GM12878 (cell line): ENCODE measurements around the gene DUSP14.

Source experiments
- ATF3 ChIP-seq: IDR thresholded peaks from 2 replicates; pipeline ENCODE4 v1.6.1; 2011; ENCODE audit warnings: low read depth, mild to moderate bottlenecking, low read length, moderate library complexity, borderline replicate concordance; ENCODE audit errors: extremely low read depth
- CBFB ChIP-seq: IDR thresholded peaks from 2 replicates; pipeline ENCODE4 v1.6.1; 2016; ENCODE audit warnings: antibody characterized with exemption, low read depth
- CTCF ChIP-seq, 3 experiments: IDR thresholded peaks in 2 of 3; conservative IDR thresholded peaks in 1 of 3; 2 replicates each; pipeline ENCODE4 v1.5.1; 2011; ENCODE audit warnings: low read depth in 3 of 3, low read length in 3 of 3, mild to moderate bottlenecking in 3 of 3, control low read depth in 2 of 3, moderate library complexity in 2 of 3, inconsistent platforms in 1 of 3, mixed read lengths in 1 of 3; ENCODE audit not compliant: control insufficient read depth in 2 of 3, insufficient read depth in 1 of 3; ENCODE audit errors: extremely low read depth in 1 of 3
- EZH2 ChIP-seq: IDR thresholded peaks from 2 replicates; pipeline ENCODE4 v1.6.1; 2012; ENCODE audit warnings: low read depth, mild to moderate bottlenecking, control low read depth, inconsistent platforms, low read length, borderline replicate concordance; ENCODE audit not compliant: control insufficient read depth
- FOXK2 ChIP-seq: fragments of 450-650 bp; IDR thresholded peaks from 2 replicates; pipeline ENCODE4 v1.6.1; 2017; ENCODE audit warnings: mild to moderate bottlenecking, moderate library complexity
- MEF2A ChIP-seq: IDR thresholded peaks from 2 replicates; pipeline ENCODE4 v1.6.1; 2011; ENCODE audit warnings: low read depth, mild to moderate bottlenecking, low read length, moderate library complexity; ENCODE audit not compliant: insufficient read depth
- RBBP5 ChIP-seq: fragments of 200-600 bp; sonication (generic); conservative IDR thresholded peaks from 2 replicates; pipeline ENCODE4 v1.6.1; 2016
- SIX5 ChIP-seq: IDR thresholded peaks from 2 replicates; pipeline ENCODE4 v1.6.1; 2011; ENCODE audit warnings: mild to moderate bottlenecking, low read depth, low read length, moderate library complexity; ENCODE audit not compliant: severe bottlenecking
- SP1 ChIP-seq: IDR thresholded peaks from one replicate; pipeline ENCODE4 v1.6.1; 2011; ENCODE audit warnings: low read depth, low read length
- USF2 ChIP-seq: IDR thresholded peaks from 2 replicates; pipeline ENCODE4 v1.6.1; 2011; ENCODE audit warnings: low read depth, low read length, improper control_type of control experiment, borderline replicate concordance
- ZBTB33 ChIP-seq: fragments of 450-650 bp; IDR thresholded peaks from 2 replicates; pipeline ENCODE4 v1.6.1; 2017; ENCODE audit warnings: mild to moderate bottlenecking
- ZNF24 ChIP-seq: fragments of 450-650 bp; IDR thresholded peaks from 2 replicates; pipeline ENCODE4 v1.6.1; 2017; ENCODE audit warnings: antibody characterized with exemption, mild to moderate bottlenecking
- ZSCAN29 ChIP-seq: fragments of 450-650 bp; IDR thresholded peaks from 2 replicates; pipeline ENCODE4 v1.6.1; 2017; ENCODE audit warnings: mild to moderate bottlenecking, moderate library complexity

- TF ChIP-seq ATF3: no peak
- TF ChIP-seq FOXK2: no peak
- TF ChIP-seq SP1: no peak
- TF ChIP-seq EZH2: no peak
- TF ChIP-seq USF2: no peak
- no peak for TF ChIP-seq CTCF (IDR thresholded peaks at IDR 0.05 in 2 of 3, conservative IDR thresholded peaks at IDR 0.05 in 1 of 3; ENCODE audit: control insufficient read depth in 2 of 3, extremely low read depth in 1 of 3, insufficient read depth in 1 of 3, low read depth in 3 of 3, low read length in 3 of 3)
- no peak for TF ChIP-seq CBFB
- TF ChIP-seq ZBTB33: no peak
- TF ChIP-seq MEF2A: no peak
- TF ChIP-seq RBBP5: no peak
- TF ChIP-seq ZSCAN29: no peak
- TF ChIP-seq SIX5: no peak
- no peak for TF ChIP-seq ZNF24
Measured at GRCh38 chr17:37503148-37503547, 13.5 kb downstream of the DUSP14 start.
